ENCODE measurements around the gene LRRC39. TPM values are rescaled to one million over a fixed set of nuclear protein-coding genes. Genes with fewer than 3 reads are reported as not detected.

Gene LRRC39
- total RNA-seq, 6 experiments from 2014 or later: 0.10 to 0.39 (median 0.26) TPM; not detected in 2

GRCh38 chr1:100198596-100198995 lies 20.5 kb upstream of the LRRC39 start:
- no peak for ATAC-seq
- WGBS (ENCODE audit: insufficient coverage, low coverage, low lambda C conversion rate, missing lambda C conversion rate): 86% methylated on average over 1 of the region's 1 CpG
- intact Hi-C loops (cut with DNase I): no loop called here

DNA sequence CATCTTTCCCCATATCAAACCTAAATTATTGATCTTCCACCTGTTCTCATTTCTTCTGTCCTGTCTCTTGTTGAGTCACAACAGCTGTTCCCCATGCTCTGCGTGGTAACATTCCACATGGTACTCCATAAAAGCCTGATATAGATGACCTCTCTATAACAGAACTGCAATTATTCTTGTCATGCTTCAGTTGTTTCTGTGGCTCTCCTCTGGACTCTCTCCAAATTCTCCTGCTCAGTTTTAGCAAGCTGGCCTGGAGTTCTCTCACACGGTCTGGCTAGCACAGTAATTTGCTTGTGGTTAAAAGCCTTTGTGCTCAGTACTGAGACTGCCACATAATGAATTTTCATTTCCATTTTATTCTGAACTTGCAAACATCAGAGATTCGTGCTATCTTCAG lies 10.6 kb upstream of the LRRC39 start:
- peak; percentile 59 to 70 (median 66) for ATAC-seq

More at GRCh38 chr1:100198596-100198995, 20.5 kb upstream of the LRRC39 start:
- peaks cover 0 to 44% (median 10%) of the 10 kb centered on the region in 4 donors for H3K36me3 ChIP-seq
- H3K4me3 ChIP-seq: no peak overlapping the region
- H3K27me3 ChIP-seq: no peaks in the 10 kb centered on the region
- H3K27ac ChIP-seq: no peak overlapping the region
- no peaks in the 10 kb centered on the region for H3K9me3 ChIP-seq
- no peaks in the 10 kb centered on the region for H3K4me1 ChIP-seq
- no peak for TF ChIP-seq POLR2A (IDR thresholded peaks at IDR 0.05)
- TF ChIP-seq, protein P1, sequence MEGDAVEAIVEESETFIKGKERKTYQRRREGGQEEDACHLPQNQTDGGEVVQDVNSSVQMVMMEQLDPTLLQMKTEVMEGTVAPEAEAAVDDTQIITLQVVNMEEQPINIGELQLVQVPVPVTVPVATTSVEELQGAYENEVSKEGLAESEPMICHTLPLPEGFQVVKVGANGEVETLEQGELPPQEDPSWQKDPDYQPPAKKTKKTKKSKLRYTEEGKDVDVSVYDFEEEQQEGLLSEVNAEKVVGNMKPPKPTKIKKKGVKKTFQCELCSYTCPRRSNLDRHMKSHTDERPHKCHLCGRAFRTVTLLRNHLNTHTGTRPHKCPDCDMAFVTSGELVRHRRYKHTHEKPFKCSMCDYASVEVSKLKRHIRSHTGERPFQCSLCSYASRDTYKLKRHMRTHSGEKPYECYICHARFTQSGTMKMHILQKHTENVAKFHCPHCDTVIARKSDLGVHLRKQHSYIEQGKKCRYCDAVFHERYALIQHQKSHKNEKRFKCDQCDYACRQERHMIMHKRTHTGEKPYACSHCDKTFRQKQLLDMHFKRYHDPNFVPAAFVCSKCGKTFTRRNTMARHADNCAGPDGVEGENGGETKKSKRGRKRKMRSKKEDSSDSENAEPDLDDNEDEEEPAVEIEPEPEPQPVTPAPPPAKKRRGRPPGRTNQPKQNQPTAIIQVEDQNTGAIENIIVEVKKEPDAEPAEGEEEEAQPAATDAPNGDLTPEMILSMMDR (IDR thresholded peaks at IDR 0.05): no peak
- no peak for DNase-seq

GRCh38 chr1:100187912-100188311 lies 9.9 kb upstream of the LRRC39 start:
- ATAC-seq (peak; percentile 95 to 98 (median 96)), DNase-seq (peak; percentile 55 to 90 (median 72))
- peak overlapping the region in 2 of 3 donors; percentile 3 to 50 for H3K27ac ChIP-seq
- H3K27me3 ChIP-seq: no peaks in the 10 kb centered on the region
- intact Hi-C loops (cut with DNase I): no loop called here
- no peak for TF ChIP-seq POLR2A (IDR thresholded peaks at IDR 0.05)
- TF ChIP-seq, protein P1 (IDR thresholded peaks at IDR 0.05): no peak
- whole genome bisulfite sequencing (ENCODE audit: insufficient coverage, low coverage, low lambda C conversion rate, missing lambda C conversion rate): 26% methylated on average over 3 of the region's 3 CpGs
- H3K36me3 ChIP-seq: no peaks in the 10 kb centered on the region
- H3K4me1 ChIP-seq: peaks cover 0 to 23% (median 5%) of the 10 kb centered on the region in 4 donors
- peak overlapping the region in 1 of 3 donors; percentile 2 for H3K4me3 ChIP-seq
- H3K9me3 ChIP-seq: no peaks in the 10 kb centered on the region

More for the DNA sequence above, 10.6 kb upstream of the LRRC39 start:
- intact Hi-C loops (cut with DNase I): no loop called here
- H3K27me3 ChIP-seq: no peaks in the 10 kb centered on the region
- TF ChIP-seq POLR2A (IDR thresholded peaks at IDR 0.05): no peak
- TF ChIP-seq, protein P1 (IDR thresholded peaks at IDR 0.05): no peak
- no peaks in the 10 kb centered on the region for H3K36me3 ChIP-seq
- H3K27ac ChIP-seq: peak overlapping the region in 2 of 3 donors; percentile 3 to 50
- 28% methylated on average over 3 of the region's 3 CpGs for WGBS (ENCODE audit: insufficient coverage, low coverage, low lambda C conversion rate, missing lambda C conversion rate)
- peaks cover 0 to 23% (median 5%) of the 10 kb centered on the region in 4 donors for H3K4me1 ChIP-seq
- no peak for DNase-seq
- no peaks in the 10 kb centered on the region for H3K9me3 ChIP-seq
- peak overlapping the region in 1 of 3 donors; percentile 2 for H3K4me3 ChIP-seq

DNA sequence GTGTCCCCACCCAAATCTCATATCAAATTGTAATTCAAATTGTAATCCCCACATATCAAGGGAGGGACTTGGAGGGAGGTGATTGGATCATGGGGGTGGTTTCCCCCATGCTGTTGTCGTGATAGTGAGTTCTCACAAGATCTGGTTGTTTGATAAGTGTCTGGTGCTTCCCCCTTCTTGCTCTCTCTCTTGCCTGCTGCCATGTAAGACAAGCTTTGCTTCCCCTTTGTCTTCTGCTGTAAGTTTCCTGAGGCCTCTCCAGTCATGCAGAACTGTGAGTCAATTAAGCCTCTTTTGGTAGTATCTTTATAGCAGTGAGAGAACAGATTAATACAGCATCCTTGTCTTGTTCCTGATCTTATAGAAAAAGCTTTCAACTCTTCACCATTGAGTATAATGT lies 6.5 kb upstream of the LRRC39 start:
- WGBS (ENCODE audit: insufficient coverage, low coverage, low lambda C conversion rate, missing lambda C conversion rate): 58% methylated on average over 1 of the region's 1 CpG
- H3K9me3 ChIP-seq: no peaks in the 10 kb centered on the region
- no peak overlapping the region for H3K4me3 ChIP-seq
- H3K4me1 ChIP-seq: peaks cover 0 to 23% (median 5%) of the 10 kb centered on the region in 4 donors
- intact Hi-C loops (cut with DNase I): no loop called here
- no peak overlapping the region for H3K27ac ChIP-seq
- ATAC-seq (no peak), DNase-seq (no peak)
- TF ChIP-seq, protein P1 (IDR thresholded peaks at IDR 0.05): no peak
- no peak for TF ChIP-seq POLR2A (IDR thresholded peaks at IDR 0.05)
- no peaks in the 10 kb centered on the region for H3K36me3 ChIP-seq
- H3K27me3 ChIP-seq: no peaks in the 10 kb centered on the region
